ENCODE results near the gene SLCO3A1. TPM values are rescaled to one million over a fixed set of nuclear protein-coding genes. Genes with fewer than 3 reads are reported as not detected.

Gene SLCO3A1
- total RNA-seq, 1 donor from 2014 or later, result 56.8 TPM

DNA sequence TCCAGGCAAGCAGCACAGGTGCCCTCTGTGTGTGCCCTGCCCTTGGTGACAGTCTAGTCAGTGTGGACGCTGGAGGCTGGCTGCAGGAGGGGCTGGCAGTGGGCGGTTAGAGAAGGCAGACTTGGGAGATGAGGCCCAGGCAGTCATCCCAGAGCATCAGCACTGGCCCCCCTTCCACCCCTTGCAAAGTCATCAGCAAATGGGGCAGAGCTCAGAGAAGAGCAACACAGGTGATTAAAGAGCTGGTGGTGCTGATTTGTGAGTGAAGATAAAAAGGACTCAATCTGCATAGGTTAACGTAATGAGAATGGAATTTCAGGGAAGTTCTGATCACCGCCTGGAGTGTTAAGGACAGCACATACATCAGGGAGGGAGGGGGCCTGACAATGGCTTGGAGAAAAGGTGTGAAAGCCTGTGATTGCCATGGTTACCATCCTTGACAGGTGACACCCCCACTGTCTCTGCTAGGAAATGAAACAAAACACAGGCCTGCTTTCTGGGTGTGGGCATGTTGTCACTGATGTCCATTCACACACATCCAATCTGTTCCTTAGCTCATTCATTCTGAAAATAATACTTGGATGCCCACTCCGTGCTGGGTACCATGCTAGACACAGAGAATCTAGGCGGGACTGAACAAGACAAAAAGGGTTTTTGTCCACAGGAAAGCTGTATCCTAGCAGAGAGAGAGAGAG, 270.6 kb downstream of the SLCO3A1 start:
- no peak overlapping the region for H3K4me3 ChIP-seq
- no peak for TF ChIP-seq CTCF (IDR thresholded peaks at IDR 0.05; ENCODE audit: borderline replicate concordance)
- H3K9me3 ChIP-seq (replicated peaks), result no peaks in the 10 kb centered on the region
- no peaks in the 10 kb centered on the region for H3K27me3 ChIP-seq (ENCODE audit: low read depth)
- intact Hi-C loops (cut with micrococcal nuclease), result no loop called here
- no peak for DNase-seq
- H3K36me3 ChIP-seq, result peaks cover 53% of the 10 kb centered on the region
- peaks cover 28% of the 10 kb centered on the region for H3K4me1 ChIP-seq
- no peak overlapping the region for H3K27ac ChIP-seq (replicated peaks)

- Histone ChIP-seq H3K4me1 (peaks cover 23% of the 10 kb centered on the region), H3K4me3 (no peak overlapping the region), H3K36me3 (peaks cover 58% of the 10 kb centered on the region), H3K27me3 (ENCODE audit: low read depth) (no peaks in the 10 kb centered on the region), H3K27ac (replicated peaks) (no peak overlapping the region), H3K9me3 (replicated peaks) (no peaks in the 10 kb centered on the region)
- no peak for TF ChIP-seq CTCF (IDR thresholded peaks at IDR 0.05; ENCODE audit: borderline replicate concordance)
- intact Hi-C loops (cut with micrococcal nuclease), result no loop called here
- DNase-seq, result no peak
Observed at GRCh38 chr15:92124657-92125010, 271.1 kb downstream of the SLCO3A1 start.

GRCh38 chr15:92128788-92129187, 275.3 kb downstream of the SLCO3A1 start:
- Histone ChIP-seq H3K36me3 (peaks cover 71% of the 10 kb centered on the region), H3K4me3 (no peak overlapping the region), H3K27ac (replicated peaks) (no peak overlapping the region), H3K4me1 (peaks cover 11% of the 10 kb centered on the region), H3K9me3 (replicated peaks) (no peaks in the 10 kb centered on the region), H3K27me3 (ENCODE audit: low read depth) (no peaks in the 10 kb centered on the region)
- TF ChIP-seq CTCF (IDR thresholded peaks at IDR 0.05; ENCODE audit: borderline replicate concordance), result no peak
- intact Hi-C loops (cut with micrococcal nuclease), result no loop called here
- DNase-seq, result no peak

DNA sequence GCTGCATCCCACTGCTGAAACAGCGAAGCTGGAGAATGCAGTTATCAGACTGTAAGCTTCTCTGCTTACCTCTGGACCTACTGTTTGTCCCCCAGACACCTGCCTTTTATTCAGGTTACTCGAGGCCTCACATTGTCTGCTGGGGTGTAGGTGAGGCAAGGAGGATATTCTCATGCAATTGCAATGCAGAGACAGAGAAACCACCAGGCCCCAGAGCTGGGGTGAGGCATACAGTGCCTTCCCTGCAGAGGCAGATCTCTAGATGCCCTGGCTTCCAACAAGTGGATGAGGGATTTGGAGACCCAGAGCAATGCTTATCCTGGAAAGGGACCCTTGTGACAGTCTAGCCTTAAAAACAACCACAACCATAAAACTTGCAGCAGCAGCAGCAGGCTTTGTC, 276.7 kb downstream of the SLCO3A1 start:
- no peak for TF ChIP-seq CTCF (IDR thresholded peaks at IDR 0.05; ENCODE audit: borderline replicate concordance)
- Histone ChIP-seq H3K36me3 (peaks cover 76% of the 10 kb centered on the region), H3K9me3 (replicated peaks) (no peaks in the 10 kb centered on the region), H3K4me1 (no peaks in the 10 kb centered on the region), H3K27ac (replicated peaks) (no peak overlapping the region), H3K4me3 (no peak overlapping the region), H3K27me3 (ENCODE audit: low read depth) (no peaks in the 10 kb centered on the region)
- intact Hi-C loops (cut with micrococcal nuclease), result no loop called here
- no peak for DNase-seq

DNA sequence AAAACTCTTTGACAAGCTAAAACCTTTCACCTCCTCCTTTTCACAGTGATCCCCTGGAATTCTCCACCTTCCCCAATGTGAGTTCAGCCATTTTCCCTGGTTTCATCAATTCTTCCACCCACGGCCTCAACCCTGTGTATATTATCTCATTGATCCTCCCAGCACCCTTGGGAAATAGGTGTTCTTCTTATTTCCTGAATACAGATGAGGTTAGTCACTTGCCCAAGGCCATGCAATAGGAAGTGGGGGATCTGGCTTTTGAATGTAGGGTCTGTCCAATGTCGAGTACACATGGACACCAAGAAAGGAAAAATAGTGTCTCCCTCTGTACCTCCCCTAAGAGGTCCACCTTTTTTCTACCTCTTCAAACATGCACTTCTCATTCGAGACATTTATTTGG, 277.4 kb downstream of the SLCO3A1 start:
- no peak for DNase-seq
- TF ChIP-seq CTCF (IDR thresholded peaks at IDR 0.05; ENCODE audit: borderline replicate concordance), result no peak
- H3K36me3 ChIP-seq, result peaks cover 81% of the 10 kb centered on the region
- no peaks in the 10 kb centered on the region for H3K9me3 ChIP-seq (replicated peaks)
- intact Hi-C loops (cut with micrococcal nuclease), result no loop called here
- H3K4me3 ChIP-seq, result no peak overlapping the region
- H3K27ac ChIP-seq (replicated peaks), result no peak overlapping the region
- no peaks in the 10 kb centered on the region for H3K4me1 ChIP-seq
- no peaks in the 10 kb centered on the region for H3K27me3 ChIP-seq (ENCODE audit: low read depth)
